NCI-H226 (cell line): ENCODE measurements around the gene MEGF11.

Source experiments
- DNase-seq: peaks from one replicate; pipeline ENCODE4 v3.0.0-alpha.2; 2015

The MEGF11 gene

DNA sequence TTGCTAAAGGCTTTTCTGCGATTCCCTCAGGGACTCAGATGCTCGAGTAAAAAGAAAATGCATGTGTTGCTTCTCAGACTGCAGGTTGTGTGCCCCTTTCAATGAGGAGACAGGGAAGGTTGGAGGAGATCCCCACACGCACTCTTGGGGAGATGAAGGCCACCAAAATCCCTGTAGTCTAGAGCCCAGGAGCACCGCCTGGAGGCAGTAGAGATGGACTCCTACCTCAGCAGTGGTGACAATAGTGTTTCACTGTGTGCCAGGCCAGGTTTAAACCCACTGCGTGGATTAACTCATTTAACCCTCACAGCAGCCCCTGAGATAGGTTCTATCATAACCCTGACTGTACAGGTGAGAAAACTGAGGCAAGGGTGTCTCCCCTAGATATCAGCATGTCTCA lies 15.2 kb downstream of the MEGF11 start:
- DNase-seq: no peak

DNA sequence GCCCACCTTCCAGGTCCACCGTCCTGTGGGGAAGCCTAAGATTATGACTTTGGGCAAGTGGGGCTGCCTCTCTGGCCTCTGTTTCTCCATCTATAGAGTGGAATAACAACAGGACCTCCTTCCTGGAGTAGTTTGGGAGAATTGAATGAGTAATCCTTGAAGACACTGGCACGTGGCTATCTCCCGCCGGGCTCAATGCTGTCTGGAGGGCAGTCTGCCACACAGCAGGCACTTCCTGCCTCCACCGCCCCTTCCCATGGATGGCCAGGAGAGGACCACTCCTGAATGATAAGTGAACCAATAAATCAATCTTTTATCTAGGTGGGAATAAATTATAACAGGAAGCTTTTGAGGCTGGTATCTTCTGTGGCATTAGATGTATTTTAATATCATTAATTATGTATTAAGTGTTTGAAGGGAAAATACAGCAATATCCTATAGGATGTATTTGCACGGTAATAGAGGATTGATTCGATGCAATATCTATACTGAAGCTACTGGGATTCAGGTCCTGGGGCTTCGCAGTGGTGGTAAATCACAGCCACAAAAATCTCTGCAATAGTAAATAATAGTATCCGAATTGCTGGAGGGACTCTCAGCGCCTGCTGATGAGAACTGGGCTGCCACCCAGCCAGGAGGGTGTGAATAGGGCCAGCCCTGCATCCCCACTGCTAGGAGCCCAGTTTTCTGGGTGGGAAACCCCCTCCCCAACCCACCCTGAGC lies 15.9 kb downstream of the MEGF11 start:
- no peak for DNase-seq

DNA sequence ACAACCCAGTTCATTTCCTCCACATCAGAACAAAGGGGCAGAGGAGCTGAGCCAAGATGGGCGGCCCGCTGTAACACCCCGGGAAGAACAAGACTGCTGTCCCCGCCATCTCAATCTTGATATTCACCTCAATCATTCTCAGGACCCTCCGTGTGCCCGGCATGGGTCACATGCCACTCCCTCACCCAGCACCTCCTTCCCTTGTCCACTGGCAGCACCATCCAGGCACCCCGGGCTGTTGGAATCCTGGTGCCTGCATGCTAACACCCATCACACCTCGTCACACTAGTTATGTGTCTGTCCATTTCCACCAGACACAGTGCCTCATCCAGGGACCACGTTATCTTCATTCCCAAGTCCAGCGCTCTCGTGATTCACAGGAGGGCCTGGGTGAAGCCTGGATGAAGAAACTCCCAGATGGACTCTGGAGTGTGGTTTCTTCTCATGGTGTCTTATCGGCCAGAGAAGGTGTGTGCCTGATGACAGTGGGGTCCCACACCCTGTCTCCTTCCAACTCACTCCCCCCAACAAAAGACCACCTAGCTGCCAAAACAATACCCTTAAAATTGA lies 16.7 kb downstream of the MEGF11 start:
- no peak for DNase-seq

GRCh38 chr15:66235866-66236265 lies 17.7 kb downstream of the MEGF11 start:
- no peak for DNase-seq

DNA sequence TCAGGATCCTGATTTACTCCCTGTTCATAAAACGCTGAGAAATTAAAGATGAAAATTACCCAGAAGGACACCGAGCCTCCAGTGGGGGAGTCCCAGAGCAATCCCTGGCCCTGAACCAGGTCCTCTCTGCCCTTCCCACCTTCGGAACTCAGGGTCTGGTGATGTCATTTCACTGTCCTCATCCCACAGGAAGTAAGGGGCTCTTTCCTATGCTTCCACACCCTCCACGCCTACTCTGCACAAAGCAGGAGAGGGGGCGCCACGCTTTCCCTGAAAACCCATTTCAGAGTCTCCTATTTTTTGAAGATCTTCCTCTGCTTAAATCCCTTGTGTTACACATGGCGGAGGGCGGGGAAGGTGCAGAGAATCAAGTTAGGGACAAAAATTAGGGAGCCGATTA lies 18.8 kb downstream of the MEGF11 start:
- no peak for DNase-seq

GRCh38 chr15:66233487-66234415 lies 19.8 kb downstream of the MEGF11 start:
- peak; percentile 32 for DNase-seq

- no peak for DNase-seq
Observed at GRCh38 chr15:66232267-66232625, 21.3 kb downstream of the MEGF11 start.

- DNase-seq: no peak
Observed at GRCh38 chr15:66231394-66232266, 21.9 kb downstream of the MEGF11 start.

- no peak for DNase-seq
Observed at GRCh38 chr15:66229790-66230465, 23.6 kb downstream of the MEGF11 start.

- DNase-seq: no peak
Observed at GRCh38 chr15:66228807-66229735, 24.5 kb downstream of the MEGF11 start.

DNA sequence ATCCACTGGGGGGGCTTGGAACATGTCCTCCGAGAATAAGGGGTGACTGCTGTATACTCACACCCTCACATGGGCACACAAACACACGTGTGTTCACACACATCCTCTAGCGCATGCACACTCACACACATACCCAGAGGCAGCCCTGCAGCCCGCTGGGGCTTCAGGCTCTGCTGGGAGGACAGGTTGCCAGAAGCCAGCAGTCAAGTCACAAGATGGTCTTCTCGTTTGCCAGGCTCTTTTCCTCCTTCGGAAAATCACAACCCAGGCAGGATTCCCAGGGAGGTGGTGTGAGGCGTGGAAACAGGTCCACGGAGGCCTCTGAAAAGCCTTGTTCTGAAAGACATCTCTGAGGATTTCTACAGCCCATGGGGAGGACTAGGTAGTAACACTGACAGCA lies 26.8 kb downstream of the MEGF11 start:
- DNase-seq: no peak

GRCh38 chr15:66225656-66226274 lies 27.8 kb downstream of the MEGF11 start:
- no peak for DNase-seq

DNA sequence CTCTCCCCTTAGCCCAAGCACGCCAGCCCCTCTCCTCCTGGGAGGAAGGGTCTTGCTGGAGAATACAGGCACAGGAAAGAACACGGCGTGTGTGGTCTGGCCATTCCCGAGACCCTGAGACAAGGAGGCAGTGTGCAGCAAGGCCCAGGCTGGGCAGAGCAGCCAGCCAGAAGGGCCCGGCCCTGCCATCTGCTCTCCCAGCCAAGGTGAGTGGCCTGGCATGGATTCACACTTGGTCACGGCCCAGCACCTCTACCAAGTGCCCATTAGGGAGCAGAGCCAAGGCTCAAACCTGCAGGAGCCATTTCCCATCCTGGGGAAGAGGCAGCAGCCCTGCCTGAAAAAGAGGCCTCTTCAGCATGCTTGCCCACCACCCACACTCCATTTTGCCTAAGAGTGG lies 28.6 kb downstream of the MEGF11 start:
- DNase-seq: no peak

DNA sequence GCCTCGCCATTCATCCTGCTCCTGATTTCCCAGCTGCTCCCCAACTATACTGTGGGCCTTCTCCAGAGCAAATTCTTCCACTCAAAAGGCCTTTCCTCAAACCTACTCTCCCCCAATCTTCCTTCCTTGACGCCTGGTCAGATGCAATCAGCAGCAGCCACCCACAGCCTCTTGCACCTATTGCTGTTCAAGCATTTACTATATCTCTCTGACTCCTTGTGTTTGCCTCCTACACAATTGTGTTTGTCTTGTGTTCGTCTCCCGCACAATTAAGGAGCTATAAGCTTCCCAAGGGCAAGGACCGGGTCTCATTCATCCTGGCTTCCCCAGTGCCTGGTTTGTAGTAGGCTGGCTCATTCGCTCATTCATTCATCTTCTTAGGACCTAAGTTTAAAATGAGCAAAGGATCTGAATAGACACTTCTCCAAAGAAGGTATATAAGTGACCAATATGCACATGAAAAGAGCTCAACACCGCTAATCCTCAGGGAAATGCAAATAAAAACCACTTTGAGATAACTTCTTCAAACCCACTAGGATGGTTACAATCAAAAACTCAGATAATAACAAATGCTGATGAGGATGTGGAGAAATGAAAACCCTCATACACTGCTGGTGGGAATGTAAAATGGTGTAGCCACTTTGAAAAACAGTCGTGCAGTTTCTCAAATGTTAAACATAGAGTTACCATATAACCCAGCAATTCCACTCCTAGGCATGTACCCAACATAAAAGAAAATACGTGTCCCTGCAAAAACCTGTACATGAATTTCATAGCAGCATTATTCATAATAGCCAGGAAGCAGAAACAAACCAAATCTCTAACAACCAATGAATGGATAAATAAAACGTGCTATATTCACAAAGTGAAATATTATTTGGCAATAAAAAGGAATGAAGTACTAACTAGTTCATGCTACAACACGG lies 31.0 kb downstream of the MEGF11 start:
- DNase-seq: no peak

DNA sequence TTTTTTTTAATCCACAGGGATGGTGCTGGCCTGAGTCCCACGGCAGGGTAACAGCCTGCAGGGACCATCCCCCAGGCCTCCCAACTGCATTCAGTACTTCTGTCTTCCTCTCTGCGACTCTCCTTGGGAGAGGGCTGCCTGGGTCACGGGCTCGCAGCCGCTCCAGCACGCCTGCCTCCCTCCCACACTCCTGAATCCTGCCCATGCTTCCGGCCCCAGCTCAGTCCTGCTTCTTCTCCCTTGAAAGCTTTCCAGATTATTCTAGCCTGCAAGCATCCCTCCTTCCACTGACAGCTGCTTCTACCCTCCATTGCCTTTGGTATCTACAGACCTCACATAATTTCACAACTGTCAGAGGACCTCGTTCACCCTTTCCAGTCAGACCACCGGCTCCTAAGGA lies 32.4 kb downstream of the MEGF11 start:
- no peak for DNase-seq

DNA sequence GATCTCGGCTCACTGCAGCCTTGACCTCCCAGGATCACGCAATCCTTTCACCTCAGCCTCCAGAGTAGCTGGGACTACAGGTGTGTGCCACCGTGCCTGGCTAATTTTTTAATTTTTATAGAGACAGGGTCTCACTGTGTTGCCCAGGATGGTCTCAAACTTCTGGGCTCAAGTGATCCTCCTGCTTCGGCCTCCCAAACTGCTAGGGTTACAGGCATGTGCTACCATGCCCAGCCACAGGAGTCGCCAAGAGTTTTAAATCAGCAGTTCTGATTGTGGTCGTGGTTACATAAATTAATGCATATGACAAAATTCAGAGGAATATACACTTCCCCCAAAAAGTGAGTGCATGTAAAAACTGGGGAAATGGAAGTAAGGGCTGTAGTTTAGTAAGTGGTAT lies 32.9 kb downstream of the MEGF11 start:
- no peak for DNase-seq

DNA sequence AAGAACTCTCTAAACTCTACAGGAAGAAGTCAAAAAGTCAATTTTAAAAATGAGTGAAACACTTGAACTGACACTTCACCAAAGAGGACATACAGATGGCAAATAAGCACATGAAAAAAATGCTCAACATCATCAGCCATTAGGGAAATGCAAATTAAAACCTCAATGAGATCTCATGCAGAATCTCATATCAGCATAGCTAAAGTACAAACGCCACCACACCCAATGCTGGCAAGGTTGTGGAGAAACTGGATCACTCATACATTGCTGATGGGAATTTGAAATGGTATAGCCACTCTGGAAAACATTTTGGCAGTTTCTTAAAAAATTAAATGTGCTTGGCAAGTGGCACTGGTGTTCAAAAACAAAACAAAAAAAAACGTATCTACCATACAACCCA lies 34.2 kb downstream of the MEGF11 start:
- no peak for DNase-seq

GRCh38 chr15:66216806-66217205 lies 36.7 kb downstream of the MEGF11 start:
- no peak for DNase-seq

DNA sequence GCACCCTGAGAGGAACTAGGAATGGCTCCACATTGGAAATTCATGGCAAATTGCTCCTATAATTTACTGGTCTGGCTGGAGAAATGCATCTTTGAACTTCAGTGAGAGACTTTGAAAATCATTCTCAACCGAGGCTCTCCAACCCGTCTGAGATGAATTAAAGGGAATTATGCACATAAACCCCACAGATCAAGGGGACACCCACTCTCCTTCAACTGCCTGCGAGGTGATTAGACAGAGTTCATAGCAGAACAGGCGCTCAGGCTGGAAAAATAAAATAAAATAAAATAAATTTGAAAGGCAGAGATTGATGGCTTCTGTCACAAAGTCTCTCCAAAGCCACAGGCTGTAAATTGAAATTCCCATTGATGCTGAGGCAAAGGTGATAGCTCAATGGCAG lies 37.7 kb downstream of the MEGF11 start:
- no peak for DNase-seq

GRCh38 chr15:66214246-66214645 lies 39.3 kb downstream of the MEGF11 start:
- DNase-seq: no peak
